K562 (cell line): ENCODE data around the gene TBL2. TPM values are rescaled to one million over a fixed set of nuclear protein-coding genes. Genes with fewer than 3 reads are reported as not detected.

ENCODE experiments used
- PRDM10 ChIP-seq: fragments of 450-650 bp; IDR thresholded peaks from 2 replicates; pipeline ENCODE4 v1.6.1; 2018; ENCODE audit not compliant: partially characterized antibody
- SP1 ChIP-seq: sonication (generic); formaldehyde crosslinking; IDR thresholded peaks from 2 replicates; pipeline ENCODE4 v1.8.1; 2022; ENCODE audit warnings: mild to moderate bottlenecking, missing genetic modification reagents
- ZNF318 ChIP-seq, 2 experiments: fragments of 450-650 bp; IDR thresholded peaks; 2 replicates each; pipeline ENCODE4 v1.6.1; 2016; ENCODE audit warnings: mild to moderate bottlenecking in 2 of 2, borderline replicate concordance in 1 of 2, low read depth in 1 of 2, moderate library complexity in 1 of 2
- ZNF445 ChIP-seq: fragments of 250-450 bp; sonication (Bioruptor Pico); IDR thresholded peaks from 2 replicates; pipeline ENCODE4 v1.4.0; 2020; ENCODE audit warnings: low read depth, mild to moderate bottlenecking, moderate library complexity
- ZNF586 ChIP-seq: fragments of 450-650 bp; formaldehyde crosslinking; conservative IDR thresholded peaks from 2 replicates; pipeline ENCODE4 v1.4.0; 2020; ENCODE audit warnings: mild to moderate bottlenecking, moderate library complexity
- polyA plus RNA-seq, 8 experiments: library from polyadenylated mRNA; depleted of rRNA in 4 of 8; stranded (reverse) in 5 of 8; unstranded in 3 of 8; fragments of >200 nt; fragmentation: Nextera tagmentation in 2 of 8; fragmentation: Illumina TruSeq in 1 of 8; extraction: Ambion mirVana in 2 of 8; extraction: Trizol in 1 of 8; gene quantifications; 2 replicates each; pipeline versions ENCODE4 v1.2.1 to v1.2.3, GENCODE V29; 2011 to 2014; ENCODE audit warnings: inconsistent platforms in 1 of 8, missing spikeins in 1 of 8
- total RNA-seq, 7 experiments: library from RNA; depleted of rRNA in 6 of 7; stranded (reverse); fragments of >200 nt in 6 of 7; fragmentation: Illumina TruSeq in 2 of 7; extraction: Trizol in 2 of 7; gene quantifications; 2 replicates each; pipeline versions ENCODE4 v1.2.1 to v1.2.3, GENCODE V29; 2011 to 2021; ENCODE audit warnings: low replicate concordance in 1 of 7
- TF ChIP-seq, protein P1 (sequence below), 3 experiments: fragments of 200-800 bp in 1 of 3; fragments of 250-450 bp in 1 of 3; fragments of 450-650 bp in 1 of 3; sonication (Bioruptor Pico) in 1 of 3; sonication (Bioruptor generic) in 1 of 3; formaldehyde crosslinking in 1 of 3; IDR thresholded peaks; 2 replicates each; pipeline versions ENCODE4 v1.6.1 to v1.8.0; 2016 to 2022; ENCODE audit warnings: mild to moderate bottlenecking in 2 of 3, missing genetic modification characterization in 2 of 3, missing compliant biosample characterization in 1 of 3, moderate library complexity in 1 of 3
- TF ChIP-seq, protein P2 (sequence below): fragments of 450-650 bp; IDR thresholded peaks from 2 replicates; pipeline ENCODE4 v1.7.0; 2016; ENCODE audit warnings: borderline replicate concordance

TBL2 gene
- total and polyA plus RNA-seq, 9 of the 15 experiments (the other 6 are each of a cell fraction or from before 2014, with no cell fraction given): 2.5 to 123 (median 49.2) TPM

GRCh38 chr7:73522105-73522872 lies 56.1 kb downstream of the TBL2 start, which contains the start of gene BAZ1B (continued):
- TF ChIP-seq ZNF318 (IDR thresholded peaks at IDR 0.05; ENCODE audit: borderline replicate concordance in 1 of 2, low read depth in 1 of 2) (no peak), SP1 (CRISPR knock-in tag) (peak; percentile 96), ZNF445 (0 out of 2 replicates have a peak, but pooled peaks have one; percentile 6), ZNF586 (CRISPR knock-in tag) (no peak), PRDM10 (peak; percentile 79)
- TF ChIP-seq, protein P1, sequence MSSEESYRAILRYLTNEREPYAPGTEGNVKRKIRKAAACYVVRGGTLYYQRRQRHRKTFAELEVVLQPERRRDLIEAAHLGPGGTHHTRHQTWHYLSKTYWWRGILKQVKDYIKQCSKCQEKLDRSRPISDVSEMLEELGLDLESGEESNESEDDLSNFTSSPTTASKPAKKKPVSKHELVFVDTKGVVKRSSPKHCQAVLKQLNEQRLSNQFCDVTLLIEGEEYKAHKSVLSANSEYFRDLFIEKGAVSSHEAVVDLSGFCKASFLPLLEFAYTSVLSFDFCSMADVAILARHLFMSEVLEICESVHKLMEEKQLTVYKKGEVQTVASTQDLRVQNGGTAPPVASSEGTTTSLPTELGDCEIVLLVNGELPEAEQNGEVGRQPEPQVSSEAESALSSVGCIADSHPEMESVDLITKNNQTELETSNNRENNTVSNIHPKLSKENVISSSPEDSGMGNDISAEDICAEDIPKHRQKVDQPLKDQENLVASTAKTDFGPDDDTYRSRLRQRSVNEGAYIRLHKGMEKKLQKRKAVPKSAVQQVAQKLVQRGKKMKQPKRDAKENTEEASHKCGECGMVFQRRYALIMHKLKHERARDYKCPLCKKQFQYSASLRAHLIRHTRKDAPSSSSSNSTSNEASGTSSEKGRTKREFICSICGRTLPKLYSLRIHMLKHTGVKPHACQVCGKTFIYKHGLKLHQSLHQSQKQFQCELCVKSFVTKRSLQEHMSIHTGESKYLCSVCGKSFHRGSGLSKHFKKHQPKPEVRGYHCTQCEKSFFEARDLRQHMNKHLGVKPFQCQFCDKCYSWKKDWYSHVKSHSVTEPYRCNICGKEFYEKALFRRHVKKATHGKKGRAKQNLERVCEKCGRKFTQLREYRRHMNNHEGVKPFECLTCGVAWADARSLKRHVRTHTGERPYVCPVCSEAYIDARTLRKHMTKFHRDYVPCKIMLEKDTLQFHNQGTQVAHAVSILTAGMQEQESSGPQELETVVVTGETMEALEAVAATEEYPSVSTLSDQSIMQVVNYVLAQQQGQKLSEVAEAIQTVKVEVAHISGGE (CRISPR knock-in tag; IDR thresholded peaks at IDR 0.05): peak in 1 of 3 experiments; percentile 74; a peak in 2 of 6 replicates
- TF ChIP-seq, protein P2, sequence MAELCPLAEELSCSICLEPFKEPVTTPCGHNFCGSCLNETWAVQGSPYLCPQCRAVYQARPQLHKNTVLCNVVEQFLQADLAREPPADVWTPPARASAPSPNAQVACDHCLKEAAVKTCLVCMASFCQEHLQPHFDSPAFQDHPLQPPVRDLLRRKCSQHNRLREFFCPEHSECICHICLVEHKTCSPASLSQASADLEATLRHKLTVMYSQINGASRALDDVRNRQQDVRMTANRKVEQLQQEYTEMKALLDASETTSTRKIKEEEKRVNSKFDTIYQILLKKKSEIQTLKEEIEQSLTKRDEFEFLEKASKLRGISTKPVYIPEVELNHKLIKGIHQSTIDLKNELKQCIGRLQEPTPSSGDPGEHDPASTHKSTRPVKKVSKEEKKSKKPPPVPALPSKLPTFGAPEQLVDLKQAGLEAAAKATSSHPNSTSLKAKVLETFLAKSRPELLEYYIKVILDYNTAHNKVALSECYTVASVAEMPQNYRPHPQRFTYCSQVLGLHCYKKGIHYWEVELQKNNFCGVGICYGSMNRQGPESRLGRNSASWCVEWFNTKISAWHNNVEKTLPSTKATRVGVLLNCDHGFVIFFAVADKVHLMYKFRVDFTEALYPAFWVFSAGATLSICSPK: no peak
